ENCODE results near the gene SLC6A6. TPM values are rescaled to one million over a fixed set of nuclear protein-coding genes. Genes with fewer than 3 reads are reported as not detected.

The SLC6A6 gene
- polyA plus RNA-seq, 1 donor, result 3.6 TPM

DNA sequence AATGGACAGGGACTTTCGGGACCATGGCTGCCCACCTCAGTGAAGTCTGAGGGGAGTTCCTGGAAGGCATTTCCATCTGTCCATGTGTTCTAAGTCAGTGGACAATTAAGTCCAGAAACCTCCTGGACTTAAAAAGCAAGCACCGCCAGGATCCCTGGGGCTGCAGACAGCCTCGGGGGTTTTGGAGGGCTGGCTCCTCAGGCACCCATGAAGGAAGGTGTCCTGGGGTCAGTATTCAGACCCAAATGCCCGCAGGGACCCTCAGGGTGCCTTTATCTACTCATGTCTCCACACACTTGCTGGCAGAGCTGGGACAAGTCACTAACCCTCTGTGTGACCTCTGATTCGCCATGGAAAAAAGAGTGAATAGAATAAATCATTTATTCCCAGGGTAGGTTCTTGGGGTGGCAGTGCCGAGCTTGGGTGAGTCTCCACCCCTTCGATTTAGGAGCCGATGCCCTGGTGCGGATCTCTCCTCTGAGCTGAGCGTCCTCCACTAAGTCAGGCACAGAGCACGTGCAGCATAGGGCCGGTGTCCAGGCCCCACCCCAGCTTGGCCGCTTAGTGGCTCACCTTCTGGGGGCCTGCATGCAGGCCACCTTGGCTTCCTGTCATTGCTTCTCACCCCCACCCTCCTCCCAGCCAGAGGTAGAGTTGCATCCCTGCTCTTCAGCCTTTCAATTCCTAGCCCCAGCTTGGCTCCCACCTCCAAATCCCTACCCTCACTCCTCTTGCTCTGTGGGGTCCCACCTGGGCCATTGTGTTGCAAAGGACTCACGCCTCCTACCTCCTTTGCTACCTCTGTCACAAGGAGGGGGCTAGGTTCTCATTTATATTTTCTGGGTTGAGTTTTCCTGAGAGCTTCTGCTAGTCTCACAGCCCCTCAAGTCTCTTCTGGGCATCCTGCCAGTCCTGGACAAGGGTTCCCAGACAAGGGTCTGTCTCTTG, 19.9 kb downstream of the SLC6A6 start:
- no peak for DNase-seq

GRCh38 chr3:14423197-14423743, 20.9 kb downstream of the SLC6A6 start:
- no peak for DNase-seq

- no peak for DNase-seq
Observed at GRCh38 chr3:14423963-14424362, 21.6 kb downstream of the SLC6A6 start.

DNA sequence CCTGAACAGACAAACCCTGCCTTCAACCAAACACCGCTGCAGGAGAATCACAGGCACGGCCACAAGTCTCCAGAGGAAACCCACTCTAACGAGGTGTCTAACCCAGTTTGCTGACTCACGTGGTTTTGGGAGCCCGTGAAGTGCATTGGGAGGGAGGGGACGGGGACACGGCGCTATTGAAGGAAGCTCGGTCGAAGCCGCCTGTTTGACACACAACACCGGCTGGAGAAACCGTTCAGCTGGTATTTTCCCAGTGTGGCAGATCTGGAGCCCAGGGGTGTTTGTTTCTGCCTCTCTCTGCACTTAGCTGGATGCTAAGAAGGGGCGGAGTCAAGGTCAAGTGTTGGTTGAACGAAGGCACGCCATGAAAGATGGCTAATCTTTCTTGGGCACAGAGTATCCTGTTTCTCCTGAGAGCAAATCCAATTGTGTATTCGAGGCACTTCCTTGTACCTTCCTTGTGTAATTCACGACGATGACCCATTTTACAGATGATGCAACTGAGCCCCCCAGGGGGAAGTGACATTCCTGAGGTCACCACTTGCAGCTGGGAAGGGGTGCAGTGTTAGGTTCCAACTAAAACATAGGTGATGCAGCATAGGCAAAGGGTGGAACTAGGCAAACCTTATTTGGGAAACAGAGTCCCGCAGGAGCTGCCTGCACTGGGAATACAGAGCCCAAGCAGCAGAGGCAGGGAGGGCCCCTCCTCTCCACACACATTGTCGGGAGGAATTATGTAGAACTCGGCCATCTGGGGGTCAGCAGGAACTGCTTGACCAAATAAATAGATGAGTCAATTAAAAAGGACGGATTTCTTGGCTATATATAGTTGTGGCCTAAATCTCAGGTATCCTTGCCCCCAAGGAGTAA, 22.5 kb downstream of the SLC6A6 start:
- DNase-seq, result no peak

DNA sequence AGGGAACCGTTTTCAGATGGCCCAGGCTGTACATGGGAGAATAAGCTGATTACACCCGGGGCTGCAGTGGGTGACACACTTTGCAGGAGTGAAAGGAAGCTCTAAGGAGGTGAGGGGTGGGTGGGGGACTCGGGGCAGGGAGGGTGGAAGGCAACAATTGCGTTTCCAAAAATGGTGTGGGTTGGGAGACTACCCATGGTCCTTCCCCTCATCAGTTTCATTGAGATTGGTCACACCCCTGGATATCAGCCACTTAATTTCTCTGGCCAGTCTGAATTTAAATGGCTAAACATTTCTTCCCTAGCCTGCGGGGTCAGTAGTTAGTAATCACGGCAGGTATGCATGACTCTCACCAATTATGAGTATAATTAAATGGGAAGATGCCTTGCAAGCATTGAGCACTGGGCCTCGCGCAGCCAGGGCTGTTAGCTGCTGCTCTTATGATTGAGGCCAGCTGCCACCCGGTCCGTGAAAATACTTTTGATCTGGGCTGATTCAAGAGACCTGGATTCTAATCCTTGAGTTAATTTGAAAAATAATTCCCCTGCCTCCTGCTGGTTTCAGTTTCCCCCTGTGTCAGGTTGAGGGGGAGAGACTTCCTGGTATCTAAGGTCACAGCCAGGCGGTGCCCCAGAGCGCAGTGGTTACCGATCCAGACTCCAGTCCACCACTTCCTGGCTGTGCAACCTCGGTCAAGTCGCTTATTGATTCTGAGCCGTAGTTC, 23.3 kb downstream of the SLC6A6 start:
- no peak for DNase-seq

- no peak for DNase-seq
Observed at GRCh38 chr3:14426305-14426620, 23.9 kb downstream of the SLC6A6 start.

DNA sequence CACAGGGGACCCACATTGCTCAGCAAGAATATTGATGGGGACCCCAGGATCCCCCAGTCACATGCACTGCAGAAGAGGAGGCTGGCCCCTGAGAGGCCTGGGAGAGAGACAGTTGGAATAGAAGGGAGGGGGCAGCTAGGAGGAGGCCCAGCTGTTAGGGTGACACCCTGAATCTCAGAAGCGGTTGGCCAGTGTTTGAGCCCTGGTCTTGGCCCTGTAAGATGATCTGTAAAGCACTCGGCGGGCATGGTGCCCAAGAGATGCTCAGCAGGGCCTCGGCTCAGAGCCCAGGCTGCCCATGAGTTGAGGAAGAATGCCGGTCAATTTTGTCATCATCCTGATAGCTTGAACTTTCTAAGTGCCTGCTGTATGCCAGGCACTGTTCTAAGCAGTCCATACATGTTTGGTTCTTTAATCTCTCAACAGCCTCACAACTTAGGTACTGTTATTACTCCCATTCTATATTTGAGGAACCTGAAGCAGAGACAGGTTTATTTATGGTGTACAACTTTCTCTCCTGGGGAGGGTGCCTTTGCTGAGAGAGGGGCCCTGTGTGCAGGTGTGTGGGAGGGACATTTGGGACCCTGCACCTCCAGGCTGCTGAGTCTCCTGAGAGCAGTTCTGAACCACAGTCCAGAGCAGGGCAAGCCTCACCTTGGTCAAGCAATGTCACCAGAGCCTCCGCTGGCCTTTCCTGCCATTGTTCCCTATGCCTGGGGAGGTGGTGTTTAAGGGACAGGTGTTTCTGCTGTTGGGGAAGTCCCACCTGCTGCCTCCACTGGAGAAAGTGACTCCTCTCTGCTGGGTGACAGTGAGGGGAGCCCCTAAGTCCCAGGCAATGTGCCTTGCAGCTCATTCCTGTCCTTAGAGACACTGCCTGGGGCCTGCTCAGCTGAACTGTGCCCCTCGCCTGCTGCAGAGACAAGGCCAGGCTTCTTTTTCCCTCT, 26.0 kb downstream of the SLC6A6 start:
- no peak for DNase-seq

DNA sequence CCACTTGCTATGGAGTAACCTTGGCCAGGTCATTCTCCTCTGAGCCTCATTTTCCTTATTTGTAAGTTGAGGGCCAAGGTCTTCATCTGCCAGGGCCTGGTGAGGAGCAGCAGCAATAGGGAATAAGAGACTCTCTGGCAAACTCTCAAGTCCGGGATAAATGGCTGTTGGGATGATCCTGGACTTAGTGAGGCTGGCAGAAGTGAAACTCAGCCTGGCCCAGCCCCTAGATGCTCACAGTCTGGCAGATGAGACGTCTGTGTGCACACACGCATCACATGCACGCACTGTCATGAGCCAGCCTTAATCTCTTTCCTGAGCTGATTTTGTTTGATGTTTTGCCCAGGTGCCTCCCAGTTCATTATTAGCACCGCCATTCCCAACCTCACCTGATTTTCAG, 26.8 kb downstream of the SLC6A6 start:
- DNase-seq, result peak; percentile 34

DNA sequence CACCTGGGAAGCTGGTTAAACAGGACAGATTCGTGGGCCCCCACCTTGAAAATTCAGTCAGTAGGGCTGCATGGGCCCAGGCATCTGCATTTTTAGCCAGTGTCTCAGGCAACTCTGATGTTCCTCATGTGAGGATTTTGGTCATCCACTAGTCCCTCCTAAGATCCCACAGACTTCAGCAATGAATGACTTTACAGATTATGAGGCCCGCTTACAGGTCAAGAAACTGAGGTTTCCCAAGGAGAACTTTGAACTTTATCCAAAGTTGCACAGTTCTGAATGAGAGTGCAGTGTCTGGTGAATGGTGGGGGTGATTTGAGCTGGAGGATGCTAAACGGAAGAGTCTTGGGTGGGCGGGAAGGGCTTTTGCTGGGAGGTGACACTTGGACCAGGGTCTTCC, 27.2 kb downstream of the SLC6A6 start:
- no peak for DNase-seq

- DNase-seq, result no peak
Observed at GRCh38 chr3:14430053-14430452, 27.6 kb downstream of the SLC6A6 start.

GRCh38 chr3:14430706-14431451, 28.5 kb downstream of the SLC6A6 start:
- DNase-seq, result no peak

DNA sequence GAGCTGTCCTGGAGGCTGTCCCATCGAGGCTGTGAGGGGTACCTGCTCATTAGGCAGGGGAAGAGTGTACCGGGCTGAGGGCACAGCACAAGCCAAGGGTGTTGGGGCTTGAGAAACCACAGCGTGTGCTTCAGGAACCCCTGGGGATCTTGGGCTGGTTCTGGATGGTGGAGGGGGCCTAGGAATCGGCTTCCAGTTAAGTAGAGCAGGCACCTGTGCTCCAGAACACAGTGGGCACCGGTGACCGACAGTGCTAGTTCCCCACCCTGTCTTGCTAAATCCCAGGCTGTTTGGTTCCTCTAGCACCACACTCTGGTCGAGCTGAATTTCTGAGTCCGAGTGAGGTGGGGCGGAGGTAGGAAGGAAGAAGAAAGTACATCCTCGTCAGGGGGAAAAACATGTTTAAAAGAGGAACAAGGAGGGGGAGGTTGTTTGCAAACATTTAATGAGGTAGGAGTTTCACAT, 29.1 kb downstream of the SLC6A6 start:
- no peak for DNase-seq

DNA sequence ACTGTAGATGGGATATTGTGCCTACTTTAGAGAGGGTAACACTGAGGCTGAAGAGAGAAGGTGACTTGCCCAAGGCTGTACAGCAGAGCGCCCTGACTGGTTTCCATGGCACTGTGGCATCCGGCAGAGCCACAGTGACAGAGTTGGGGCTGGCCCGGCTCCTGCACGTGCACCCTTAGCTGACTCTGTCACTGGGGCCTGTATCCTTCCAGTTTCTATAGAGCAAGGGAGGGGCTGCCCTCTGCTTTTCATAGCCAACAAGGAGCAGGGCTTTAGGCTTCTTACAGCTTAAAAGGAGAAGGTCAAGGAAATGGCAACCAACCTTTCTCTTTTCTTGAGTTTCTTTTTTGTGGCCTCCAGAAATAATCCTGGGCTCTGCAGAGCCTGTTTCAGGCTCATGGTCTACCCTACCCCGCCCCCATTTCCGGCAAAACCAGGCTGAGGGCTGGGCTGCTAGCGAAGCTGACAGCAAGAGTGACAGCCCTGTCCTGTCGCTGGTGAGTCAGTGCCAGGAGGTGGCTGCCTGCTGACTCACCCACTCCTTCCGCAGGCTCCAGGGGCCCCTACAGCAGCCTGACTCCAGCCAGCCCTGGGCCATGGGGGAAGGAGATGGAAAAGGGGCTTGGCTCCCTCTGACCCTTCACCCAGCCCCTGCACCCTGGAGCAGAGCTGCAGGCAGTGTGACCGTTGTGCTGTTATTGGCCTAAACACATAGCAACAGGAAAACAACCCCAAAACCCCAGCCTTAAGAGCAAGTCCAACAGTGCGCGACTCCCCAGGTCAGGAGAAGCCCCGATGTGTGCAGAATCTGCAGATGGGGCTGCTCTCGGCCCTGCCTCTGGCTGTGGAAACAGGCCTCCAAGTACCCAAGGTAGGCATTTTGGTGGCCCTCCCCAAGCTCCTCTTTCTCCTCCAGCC, 29.8 kb downstream of the SLC6A6 start:
- peak; percentile 36 for DNase-seq

GRCh38 chr3:14433106-14433505, 30.7 kb downstream of the SLC6A6 start:
- no peak for DNase-seq

DNA sequence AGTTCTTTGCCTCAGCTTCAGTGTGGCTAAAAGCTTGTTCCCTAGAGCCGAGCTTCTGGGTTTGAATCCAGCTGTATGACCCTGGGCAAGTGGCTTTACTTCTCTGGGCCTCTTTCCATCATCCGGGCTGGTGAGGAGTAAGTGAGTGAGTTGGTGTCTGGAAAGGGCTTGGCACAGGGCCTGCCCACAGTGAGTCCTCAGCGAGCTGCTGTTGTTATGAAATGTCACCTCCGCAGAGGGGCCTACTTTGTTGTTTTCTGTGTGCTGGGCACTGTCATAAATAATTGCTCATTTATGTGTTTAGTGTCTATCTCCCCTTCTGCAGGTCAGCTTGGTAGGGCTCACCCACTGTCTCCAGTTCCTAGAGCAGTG, 31.7 kb downstream of the SLC6A6 start:
- no peak for DNase-seq

DNA sequence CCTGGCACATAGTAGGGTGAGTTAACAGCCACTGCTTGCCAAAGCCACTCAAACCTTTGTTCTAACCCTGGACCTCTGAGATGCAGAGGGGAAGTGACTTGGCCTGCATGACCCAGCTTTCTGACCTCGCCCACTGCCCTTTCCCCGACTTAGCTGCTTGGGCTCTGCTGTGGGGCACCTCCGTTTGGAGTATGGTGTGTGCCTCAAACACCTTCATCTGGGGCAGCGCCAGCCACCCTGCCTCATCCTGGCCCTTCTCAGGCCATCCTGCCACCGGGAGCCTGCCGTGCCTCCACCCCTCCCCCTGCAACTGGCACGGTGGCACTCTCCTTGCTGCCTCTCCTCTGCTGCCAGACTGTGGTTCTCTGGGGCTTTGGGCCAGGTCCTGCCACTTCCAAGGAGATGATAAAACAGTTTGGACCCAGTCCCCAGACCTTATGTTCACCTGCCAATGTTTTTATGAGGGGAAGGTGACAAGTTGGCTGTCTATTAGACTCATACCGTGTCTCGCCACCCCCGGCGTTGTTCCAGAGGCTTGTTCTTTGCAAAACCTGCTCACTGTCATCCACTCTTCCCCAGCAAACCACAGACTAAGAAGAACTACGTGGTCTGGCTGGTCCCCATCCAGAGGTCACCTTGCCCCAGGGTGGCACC, 32.2 kb downstream of the SLC6A6 start:
- DNase-seq, result no peak

DNA sequence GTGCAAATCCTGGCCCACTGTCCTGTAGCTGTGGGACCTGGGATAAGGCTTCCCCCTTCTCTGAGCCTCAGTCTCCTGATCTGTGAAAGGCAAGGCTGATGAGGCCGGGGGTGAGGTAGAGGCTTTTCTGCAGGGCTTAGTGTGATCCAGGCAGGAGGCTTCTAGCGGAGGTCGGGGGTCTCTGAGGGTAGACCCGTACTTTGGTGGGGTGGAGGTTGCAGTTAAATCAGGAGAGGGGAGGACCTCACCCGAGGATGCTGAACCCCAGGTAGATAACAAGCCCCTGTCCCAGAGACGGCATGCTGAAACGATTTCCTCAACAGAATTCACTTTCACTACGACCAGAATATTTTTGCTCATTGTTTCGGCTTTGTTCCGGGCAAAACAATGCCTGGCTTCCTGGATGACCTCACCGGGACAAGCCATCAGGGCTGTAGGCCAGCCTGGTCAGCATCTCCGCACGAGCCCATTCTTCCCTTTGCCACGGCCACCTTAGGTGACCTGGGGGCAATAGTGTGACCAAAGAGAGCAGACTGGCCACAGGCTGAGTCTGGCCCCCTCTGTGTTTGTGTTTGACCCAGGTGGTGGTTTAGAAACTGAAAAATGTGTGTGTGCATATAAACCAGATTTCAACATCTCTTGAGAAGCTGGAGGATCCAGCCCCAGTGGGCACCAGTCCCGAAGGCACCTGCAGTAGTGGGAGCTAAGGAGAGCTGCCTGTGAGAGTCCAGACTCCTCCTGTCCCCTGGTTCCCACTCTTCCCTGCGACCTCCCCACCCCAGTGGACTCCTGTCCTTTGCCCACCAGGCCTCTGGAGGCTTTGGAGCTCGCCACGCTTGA, 33.0 kb downstream of the SLC6A6 start:
- no peak for DNase-seq

DNA sequence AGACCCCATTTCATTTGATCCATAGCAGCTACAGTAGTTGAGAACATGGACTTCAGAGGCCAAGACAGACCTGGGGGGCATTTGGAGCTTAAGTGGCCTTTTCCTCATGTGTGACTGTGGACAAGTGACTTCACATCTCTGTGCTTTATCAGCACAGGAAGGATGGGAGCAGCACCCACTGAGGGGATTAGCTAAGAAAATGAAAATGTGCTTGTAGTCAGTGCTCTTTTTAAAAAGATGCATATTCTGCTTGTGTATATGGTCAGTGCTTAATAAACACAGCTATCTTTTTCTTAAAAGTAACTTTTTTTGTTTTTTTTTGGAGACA, 34.5 kb downstream of the SLC6A6 start:
- DNase-seq, result no peak

Measured in hindlimb muscle (tissue), 1 donor.